ENCODE data around the gene APLP2. TPM values are rescaled to one million over a fixed set of nuclear protein-coding genes. Genes with fewer than 3 reads are reported as not detected.

APLP2 gene
- total and polyA plus RNA-seq, 2 of the 13 experiments (the other 11 are each of a cell fraction or from before 2014, with no cell fraction given), result 315 to 594 TPM

- TF ChIP-seq ZNF687 (CRISPR knock-in tag; IDR thresholded peaks at IDR 0.05) (peak; percentile 49), ZGPAT (CRISPR knock-in tag; IDR thresholded peaks at IDR 0.05) (0 out of 2 replicates have a peak, but pooled peaks have one; percentile 37), ZFP41 (CRISPR knock-in tag; IDR thresholded peaks at IDR 0.05; ENCODE audit: borderline replicate concordance) (no peak), BCL6 (CRISPR knock-in tag; IDR thresholded peaks at IDR 0.05) (peak; percentile 96), CREB1 (IDR thresholded peaks at IDR 0.05) (peak; percentile 67), CREB1 (CRISPR knock-in tag; IDR thresholded peaks at IDR 0.05) (no peak), ATF4 (CRISPR knock-in tag; IDR thresholded peaks at IDR 0.05) (peak in 1 of 2 experiments; percentile 93; a peak in 2 of 4 replicates), MLLT10 (CRISPR knock-in tag; IDR thresholded peaks at IDR 0.05) (no peak), YEATS2 (CRISPR knock-in tag; IDR thresholded peaks at IDR 0.05; ENCODE audit: borderline replicate concordance) (peak; percentile 75; the same call in 1 of the 2 replicates), NRL (CRISPR knock-in tag; IDR thresholded peaks at IDR 0.05; ENCODE audit: borderline replicate concordance) (no peak), TGIF2 (CRISPR knock-in tag; IDR thresholded peaks at IDR 0.05) (peak; percentile 56; the same call in 1 of the 2 replicates), ZNF501 (CRISPR knock-in tag; IDR thresholded peaks at IDR 0.05) (no peak), HNF1A (IDR thresholded peaks at IDR 0.05; ENCODE audit: low read depth) (no peak), HNF1A (CRISPR knock-in tag; IDR thresholded peaks at IDR 0.05; ENCODE audit: borderline replicate concordance) (no peak), MED8 (CRISPR knock-in tag; IDR thresholded peaks at IDR 0.05; ENCODE audit: insufficient replicate concordance) (no peak), ZBTB1 (CRISPR knock-in tag; IDR thresholded peaks at IDR 0.05; ENCODE audit: borderline replicate concordance) (no peak), JUND (CRISPR knock-in tag; IDR thresholded peaks at IDR 0.05) (peak; percentile 76)
- TF ChIP-seq, protein P1, sequence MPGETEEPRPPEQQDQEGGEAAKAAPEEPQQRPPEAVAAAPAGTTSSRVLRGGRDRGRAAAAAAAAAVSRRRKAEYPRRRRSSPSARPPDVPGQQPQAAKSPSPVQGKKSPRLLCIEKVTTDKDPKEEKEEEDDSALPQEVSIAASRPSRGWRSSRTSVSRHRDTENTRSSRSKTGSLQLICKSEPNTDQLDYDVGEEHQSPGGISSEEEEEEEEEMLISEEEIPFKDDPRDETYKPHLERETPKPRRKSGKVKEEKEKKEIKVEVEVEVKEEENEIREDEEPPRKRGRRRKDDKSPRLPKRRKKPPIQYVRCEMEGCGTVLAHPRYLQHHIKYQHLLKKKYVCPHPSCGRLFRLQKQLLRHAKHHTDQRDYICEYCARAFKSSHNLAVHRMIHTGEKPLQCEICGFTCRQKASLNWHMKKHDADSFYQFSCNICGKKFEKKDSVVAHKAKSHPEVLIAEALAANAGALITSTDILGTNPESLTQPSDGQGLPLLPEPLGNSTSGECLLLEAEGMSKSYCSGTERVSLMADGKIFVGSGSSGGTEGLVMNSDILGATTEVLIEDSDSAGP (CRISPR knock-in tag; IDR thresholded peaks at IDR 0.05; ENCODE audit: borderline replicate concordance), result no peak
Measured at GRCh38 chr11:130042093-130042591, 27.6 kb upstream of the APLP2 start (continued).

Measured in HepG2 (cell line).